Activated CD8-positive, alpha-beta memory T cell treated with anti-CD3 and anti-CD28 coated beads, Interleukin-2, amount 50 U/mL, for 4 hours (primary cell): ENCODE data around the gene GDF7.

Experiments
- DNase-seq: peaks from one replicate; pipeline ENCODE4 v3.0.0-alpha.2; 2020

GDF7 gene

DNA sequence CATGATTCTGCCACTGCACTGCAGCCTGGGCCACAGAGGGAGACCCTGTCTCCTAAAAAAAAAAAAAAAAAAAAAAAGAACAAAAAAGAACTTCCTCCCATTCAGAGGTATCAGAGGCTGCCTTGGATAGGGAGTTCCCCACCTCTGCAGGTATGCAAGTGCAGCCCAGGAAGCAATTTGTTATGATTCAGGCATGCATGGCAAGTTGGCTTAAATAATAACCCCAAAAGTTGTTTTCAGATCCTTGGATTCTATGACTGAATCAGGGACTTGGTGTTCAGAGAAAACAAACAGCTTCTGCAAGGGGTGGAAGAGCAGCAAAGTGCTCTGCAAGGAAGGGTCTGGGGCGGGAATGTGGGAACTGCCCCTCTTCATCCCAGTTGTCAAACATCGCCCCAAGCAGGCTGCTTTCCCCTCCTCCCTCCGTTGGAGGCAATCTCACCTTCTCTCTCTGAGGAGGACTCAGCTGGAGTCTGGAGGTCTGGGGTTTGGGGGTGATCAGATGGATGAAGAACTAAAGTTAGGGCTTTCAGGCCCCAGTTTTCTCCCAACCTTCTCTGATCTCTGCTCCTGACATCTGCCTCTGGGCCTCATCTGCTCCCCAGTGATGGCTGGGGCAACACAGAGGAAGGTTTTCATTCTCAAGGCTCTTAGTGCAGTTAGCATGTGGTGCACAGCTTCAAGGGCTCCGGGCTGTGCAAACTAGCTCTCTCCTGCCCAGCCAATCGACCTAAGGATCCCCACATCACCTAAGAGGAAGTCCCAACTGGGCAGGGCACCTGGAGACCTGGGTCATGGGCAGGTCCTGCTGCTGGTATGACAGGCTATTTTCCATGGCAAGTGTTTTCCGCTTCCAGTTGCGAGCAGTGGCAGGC is 3.5 kb upstream of the GDF7 start:
- no peak for DNase-seq

DNA sequence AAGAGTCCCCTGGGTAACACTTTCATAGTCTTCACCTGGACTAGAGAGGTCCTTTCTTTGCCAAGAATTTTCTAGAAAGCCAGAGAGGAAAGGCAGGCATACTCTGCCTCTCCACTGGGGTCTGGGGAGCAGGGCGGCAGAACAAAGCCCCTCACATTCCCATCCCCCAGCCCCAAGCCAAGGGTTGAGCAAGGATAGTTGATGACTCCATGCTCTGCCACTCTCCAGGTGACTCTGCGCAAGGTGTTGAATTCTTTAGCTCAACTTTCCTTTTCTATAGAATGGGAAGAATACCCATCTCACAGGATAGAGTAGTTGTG is 2.9 kb upstream of the GDF7 start:
- DNase-seq, result no peak

DNA sequence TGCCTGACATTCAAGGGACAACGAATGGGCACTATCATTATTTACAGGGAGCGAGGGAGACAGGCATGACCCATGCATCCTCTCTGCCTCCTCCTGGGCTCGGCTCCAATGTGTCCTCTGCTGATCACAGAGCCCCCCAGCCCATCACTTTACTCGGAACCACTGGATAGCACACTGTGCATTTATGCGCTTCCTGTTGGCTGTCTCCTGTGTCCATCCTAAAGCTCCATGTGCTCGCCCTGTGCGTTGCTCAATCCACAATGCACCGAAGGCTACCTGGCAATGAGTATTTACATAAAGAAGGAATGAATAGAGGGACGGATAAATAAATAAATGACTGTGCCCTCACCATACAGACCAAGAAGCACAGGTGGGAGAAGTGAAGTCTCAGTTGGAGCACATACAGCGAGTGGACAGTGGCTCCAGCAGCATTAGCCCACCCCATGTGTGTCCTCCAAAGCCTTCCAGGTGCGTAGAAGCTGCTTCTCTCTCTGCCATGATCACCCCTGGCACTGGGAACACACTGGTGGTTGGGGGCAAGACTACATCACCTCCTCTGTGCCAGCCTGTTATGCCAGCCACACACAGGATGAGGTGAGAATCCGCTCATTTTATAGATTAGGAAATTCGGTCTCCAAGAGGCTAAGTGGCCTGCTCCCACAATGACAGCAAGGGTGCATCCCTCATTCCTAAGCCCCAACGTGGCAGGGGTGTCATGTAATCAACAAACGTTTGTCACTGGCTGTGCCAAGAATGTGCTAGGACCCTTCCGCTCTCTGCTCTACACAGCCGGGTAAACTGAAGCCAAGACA is 2.3 kb upstream of the GDF7 start:
- no peak for DNase-seq

DNA sequence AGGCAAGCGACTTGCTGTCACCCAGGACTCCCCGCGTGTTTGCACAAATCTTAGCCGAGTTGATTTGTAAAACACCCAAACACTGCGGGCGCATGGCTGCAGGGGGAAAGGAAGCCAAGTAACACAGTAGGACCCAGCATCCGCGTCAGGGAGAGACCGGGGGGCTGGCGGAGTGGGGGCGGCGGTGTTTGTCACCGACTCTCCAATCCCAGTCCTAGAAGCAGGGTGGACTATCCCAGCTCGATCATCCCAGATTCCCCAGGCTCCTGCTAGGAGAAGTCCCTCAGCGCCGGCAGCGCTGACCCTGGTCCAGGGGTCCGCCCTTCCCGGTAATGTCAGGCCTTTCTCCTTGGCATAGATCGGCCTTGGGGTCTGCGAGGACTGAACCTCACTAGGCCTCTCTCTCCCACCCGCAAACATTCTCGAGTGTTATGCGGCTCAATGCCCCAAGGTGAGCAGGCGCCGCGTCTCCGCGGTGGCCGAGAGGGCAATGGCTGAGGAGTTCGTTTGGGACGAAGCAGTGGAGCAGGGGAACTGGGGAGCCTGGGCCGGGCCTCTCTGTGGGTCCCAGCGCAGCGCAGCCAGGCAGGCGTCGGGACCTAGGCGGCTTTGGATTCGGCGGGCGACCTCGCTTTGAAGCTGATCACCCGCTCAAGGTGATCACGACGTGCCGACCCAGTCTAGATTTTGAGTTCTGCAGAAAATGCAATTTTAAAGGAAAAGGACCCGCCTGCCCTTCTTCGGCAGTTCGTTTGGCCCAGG is 1.5 kb upstream of the GDF7 start:
- no peak for DNase-seq

DNA sequence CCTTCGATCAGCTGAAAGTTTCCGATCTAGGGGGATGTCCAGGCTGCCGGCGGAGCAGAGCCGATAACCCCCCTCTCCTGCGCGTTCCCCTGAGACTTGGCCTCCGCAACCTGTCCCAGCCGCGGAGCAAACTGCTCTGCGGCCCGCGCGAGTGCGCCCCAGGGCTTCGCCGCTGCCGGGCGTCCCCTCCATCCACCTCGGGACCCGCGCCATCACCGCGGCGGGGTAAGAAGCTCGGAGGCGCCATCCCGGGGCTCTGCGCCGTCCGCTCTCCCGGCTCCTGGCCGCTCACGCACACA is 990 bp upstream of the GDF7 start:
- no peak for DNase-seq

DNA sequence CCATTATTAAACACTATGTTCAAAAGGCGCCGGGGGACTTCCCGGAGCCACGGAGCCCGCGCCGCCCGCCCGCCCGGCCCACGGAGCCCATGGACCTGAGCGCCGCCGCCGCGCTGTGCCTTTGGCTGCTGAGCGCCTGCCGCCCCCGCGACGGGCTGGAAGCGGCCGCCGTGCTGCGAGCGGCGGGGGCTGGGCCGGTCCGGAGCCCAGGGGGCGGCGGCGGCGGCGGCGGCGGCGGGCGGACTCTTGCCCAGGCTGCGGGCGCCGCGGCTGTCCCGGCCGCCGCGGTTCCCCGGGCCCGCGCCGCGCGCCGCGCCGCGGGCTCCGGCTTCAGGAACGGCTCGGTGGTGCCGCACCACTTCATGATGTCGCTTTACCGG is 197 bp downstream of the GDF7 start:
- DNase-seq, result no peak

DNA sequence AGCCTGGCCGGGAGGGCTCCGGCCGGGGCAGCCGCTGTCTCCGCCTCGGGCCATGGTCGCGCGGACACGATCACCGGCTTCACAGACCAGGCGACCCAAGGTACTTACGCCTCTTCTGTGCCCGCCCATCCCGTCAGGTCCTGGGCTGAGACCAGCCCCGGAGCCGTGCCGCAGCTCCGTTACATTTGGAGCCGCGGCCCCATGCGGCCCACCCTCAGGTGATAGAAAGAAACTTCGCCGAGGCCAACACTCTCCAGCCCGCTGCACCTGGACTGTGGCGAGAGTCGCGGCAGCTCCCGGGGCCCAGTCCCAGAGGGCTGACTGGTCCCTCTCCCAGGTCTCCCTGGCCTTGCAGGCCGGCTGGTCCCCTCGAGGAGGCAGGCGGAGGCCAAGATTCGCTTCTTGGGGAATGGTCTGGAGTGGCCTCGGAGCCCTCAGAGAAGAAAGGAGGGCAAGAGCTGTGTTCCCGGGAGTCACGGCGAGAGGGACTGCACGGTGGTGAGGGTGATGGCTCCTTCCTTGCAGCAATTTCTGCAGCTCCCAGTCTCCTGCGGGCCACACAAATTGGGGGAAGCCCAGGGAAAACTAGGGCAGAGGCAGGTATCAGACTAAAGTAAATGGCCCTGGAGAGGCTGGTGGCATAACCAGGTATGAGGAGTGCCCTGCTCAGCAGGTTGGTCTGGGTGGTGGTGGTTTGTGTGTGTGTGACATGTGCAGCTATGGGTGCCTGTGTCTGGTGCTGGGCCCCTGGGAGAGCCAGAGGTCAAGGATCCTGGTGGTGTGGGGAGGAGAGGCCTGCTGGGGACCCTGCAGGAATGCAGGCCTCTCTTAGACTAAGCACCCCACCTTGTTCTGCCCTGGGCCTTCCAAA is 822 bp downstream of the GDF7 start:
- no peak for DNase-seq

DNA sequence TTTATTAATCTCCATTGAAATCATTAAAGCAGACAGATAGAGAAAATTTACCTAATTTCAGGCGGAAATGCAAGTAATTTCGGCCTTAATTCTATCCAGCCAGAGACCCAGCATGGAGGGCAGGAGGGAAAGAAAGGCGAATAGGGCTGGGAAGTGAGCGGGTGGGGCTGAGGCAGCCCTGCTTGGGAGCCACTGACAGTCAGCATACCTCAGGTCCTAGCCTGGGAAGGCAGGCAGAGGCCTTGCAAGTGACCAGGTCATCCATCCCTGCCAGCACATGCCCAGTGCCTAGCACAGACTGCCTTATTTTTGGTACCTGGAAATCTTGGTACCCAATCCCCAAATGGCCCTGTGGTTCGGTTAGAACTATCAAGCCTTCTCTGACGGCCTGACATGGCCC is 1.5 kb downstream of the GDF7 start:
- no peak for DNase-seq

DNA sequence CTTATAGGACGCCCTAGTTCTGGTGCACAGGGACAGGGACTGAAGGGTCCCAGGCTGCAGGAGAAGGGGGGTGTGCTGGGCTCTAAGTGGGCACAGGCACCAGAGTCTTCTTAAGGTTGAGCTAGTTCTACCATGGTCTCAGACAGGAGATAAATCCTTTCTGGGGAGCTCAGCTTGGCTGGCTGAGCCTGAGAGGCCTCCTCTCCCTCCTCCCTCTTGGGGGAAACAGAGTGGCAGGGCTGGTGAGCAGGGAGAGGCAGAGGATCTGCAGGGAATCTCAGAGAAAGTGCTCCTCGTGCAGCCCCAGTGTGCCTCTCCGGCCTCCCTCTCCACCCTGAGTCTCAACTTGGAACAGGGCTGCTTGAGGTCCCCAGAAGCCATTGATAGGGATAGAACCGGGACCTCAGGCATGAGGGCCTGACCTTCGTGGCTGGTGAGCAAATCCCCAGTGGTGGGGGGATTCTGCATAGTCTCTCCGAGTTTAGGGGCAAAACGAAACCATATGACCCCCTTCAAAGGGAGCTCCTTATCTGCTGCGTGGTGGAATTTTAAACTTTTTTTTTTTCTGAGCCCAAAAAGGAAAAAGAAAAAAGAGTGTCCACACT is 2.0 kb downstream of the GDF7 start:
- DNase-seq, result no peak

DNA sequence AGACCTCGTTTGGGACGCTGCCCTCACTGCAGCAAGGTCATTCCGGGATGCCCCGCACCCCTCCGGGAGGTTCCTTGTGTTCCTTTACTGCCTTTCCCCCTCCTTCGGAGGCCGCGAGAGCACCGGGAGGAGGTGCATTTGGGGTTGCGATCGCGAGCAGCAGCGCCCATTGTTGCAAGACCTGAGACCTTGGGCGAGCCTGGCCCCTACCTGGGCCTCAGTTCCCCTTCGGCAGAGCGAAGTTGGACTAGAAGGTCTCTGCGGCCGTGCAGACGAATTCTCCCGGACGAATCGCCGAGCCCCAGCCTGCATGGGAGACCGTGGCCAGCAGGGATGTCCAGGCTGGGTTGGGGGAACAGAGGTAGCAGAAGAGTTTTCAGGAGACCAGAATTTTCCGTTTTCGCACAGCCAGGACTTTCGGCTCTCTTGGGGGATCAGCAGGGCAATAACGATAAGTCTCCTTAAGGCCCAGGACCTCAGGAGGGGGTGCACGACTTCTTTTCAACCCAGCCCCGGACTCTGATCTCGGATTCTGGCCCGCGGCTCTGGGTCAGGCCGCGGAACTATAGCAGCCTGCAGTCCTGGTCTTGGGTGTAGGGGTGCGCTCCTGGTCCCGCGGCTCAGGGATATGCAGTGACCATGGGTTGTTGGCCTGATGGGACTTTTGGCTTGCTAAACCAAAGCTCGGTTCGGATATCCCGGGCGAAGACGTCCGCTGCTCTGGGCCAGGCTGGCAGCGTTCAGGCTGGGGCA is 2.8 kb downstream of the GDF7 start:
- no peak for DNase-seq

DNA sequence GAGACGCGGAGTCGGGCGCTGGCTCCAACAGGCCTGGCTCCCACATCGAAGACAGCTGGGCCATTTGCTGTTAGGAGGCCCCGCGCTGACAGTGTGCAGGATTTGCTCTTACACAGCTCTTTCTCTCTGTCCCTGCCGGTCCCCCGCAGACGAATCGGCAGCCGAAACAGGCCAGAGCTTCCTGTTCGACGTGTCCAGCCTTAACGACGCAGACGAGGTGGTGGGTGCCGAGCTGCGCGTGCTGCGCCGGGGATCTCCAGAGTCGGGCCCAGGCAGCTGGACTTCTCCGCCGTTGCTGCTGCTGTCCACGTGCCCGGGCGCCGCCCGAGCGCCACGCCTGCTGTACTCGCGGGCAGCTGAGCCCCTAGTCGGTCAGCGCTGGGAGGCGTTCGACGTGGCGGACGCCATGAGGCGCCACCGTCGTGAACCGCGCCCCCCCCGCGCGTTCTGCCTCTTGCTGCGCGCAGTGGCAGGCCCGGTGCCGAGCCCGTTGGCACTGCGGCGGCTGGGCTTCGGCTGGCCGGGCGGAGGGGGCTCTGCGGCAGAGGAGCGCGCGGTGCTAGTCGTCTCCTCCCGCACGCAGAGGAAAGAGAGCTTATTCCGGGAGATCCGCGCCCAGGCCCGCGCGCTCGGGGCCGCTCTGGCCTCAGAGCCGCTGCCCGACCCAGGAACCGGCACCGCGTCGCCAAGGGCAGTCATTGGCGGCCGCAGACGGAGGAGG is 3.5 kb downstream of the GDF7 start:
- no peak for DNase-seq

DNA sequence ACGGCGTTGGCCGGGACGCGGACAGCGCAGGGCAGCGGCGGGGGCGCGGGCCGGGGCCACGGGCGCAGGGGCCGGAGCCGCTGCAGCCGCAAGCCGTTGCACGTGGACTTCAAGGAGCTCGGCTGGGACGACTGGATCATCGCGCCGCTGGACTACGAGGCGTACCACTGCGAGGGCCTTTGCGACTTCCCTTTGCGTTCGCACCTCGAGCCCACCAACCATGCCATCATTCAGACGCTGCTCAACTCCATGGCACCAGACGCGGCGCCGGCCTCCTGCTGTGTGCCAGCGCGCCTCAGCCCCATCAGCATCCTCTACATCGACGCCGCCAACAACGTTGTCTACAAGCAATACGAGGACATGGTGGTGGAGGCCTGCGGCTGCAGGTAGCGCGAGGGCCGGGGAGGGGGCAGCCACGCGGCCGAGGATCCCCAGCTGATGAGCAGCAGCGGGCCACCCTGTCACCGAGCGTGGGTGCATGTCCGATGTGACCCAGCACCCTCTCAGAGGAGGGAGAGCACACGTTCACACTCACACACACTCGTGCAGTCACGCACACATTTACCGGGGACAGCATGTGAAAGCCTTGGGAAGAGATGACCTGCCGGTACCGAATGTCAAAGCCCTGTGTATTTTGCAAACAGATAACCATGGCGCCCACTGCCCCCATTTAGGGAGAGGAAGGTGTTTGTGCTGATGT is 4.2 kb downstream of the GDF7 start:
- no peak for DNase-seq

DNA sequence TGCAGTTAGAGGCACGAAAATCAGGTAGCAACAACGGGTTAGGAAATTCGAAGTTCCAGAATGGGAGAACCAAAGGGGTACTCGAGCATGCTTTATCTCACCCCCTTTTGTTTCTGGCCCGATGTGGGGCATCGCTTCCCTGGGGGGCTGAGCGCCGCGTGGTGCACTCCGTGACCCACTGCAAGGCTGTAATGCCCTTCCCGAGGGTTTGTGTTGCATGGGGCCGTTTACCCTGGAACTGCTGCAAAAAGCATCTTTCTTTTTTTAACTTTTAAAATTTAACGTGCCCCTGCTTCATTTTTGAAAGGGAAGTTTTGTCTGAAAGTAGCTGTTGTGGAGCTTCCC is 4.8 kb downstream of the GDF7 start:
- DNase-seq, result no peak

DNA sequence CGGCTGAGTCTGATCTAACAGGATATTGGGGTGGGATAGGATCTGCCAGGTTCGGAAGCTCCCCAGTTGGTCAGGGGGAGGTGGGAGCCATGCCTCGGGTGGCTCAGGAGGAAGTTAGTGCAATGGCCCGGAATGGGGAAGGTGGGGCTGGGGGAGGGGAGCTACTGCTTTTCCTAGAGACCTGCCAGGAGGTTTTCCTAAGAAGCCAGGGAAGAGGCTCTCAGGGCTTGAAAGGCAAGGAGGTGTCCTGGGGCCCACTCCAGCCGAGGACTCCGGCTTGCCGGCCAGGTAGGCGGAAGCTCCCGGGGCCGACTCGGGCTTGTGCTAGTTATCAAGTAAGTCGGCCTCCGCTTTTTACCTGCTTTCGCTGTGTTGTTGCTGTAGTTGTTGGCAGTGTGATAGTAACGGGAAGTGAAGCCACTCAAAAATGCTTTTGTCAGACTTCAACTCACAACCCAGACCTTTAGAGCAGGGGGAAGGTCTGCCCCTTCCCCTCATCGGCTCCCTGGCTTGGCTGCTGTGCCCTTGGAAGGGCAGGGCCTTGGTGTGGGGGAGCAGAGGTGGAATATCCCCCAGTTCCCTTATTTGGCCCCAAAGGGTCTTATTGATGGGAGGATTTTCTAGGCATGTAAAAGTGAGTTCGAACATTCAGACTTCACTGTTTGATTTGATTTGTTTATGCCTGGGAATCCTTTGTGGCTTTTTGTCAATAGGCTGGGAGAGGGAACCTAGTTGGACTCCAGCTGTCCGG is 5.4 kb downstream of the GDF7 start:
- DNase-seq, result no peak

DNA sequence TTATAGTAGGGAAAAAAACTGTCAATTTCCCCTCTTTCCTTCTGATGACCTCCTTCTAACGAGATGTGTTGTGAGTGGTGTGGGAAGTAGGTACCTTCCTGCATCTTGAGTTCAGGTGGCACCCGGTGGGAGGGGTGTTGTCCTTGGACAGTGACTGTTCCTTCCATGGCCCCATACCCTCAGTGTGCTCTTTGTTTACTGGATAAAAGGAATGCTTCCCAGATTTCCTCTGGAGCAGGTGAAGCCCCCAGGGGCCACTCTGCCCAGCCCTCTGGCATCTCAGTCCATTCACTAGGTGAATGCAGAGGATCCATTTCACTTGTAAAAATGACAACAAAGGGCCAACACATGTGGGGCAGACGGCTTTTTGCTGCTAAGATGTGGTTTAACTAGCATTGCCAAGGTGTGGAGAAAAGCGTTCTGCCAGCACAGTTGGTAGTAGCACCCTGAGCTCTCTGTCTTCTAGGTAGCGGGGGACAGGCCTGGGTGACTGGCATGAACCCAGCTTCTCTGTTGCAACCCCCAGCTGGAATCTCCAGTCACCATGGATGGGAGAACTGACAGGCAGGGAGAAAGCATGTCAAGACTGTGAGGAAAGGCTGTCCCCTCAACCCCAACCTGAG is 6.9 kb downstream of the GDF7 start:
- no peak for DNase-seq

DNA sequence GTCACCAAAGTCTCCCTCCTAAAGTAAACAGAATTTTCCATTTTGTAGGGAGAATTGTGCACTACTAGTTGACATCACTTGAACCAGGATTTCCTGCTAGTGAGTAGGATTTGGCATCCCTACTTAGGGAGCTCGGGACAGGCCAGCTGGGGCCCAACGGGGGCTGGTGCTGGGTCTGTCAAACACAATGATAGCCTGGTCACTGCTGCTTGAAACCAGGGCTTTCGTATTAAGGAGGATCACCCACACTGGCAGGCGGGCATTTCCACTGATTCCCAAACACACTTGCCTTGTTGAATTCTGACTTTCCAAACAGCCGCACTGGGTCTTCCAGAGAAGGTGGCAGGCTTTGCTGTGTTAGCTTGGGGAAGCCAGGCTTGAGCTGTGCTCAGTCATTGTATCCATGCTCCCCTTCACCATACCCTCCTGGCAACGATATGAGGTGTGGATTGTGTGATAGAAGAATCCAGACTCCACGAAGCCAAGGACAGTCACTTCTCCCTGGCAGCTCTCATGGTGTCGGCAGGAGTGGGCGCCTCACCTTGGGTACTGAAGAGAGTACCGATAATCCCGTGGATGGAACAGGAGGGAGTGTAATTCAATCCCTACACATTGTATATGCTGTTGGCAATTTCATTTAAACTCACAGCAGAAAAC is 7.5 kb downstream of the GDF7 start:
- no peak for DNase-seq

DNA sequence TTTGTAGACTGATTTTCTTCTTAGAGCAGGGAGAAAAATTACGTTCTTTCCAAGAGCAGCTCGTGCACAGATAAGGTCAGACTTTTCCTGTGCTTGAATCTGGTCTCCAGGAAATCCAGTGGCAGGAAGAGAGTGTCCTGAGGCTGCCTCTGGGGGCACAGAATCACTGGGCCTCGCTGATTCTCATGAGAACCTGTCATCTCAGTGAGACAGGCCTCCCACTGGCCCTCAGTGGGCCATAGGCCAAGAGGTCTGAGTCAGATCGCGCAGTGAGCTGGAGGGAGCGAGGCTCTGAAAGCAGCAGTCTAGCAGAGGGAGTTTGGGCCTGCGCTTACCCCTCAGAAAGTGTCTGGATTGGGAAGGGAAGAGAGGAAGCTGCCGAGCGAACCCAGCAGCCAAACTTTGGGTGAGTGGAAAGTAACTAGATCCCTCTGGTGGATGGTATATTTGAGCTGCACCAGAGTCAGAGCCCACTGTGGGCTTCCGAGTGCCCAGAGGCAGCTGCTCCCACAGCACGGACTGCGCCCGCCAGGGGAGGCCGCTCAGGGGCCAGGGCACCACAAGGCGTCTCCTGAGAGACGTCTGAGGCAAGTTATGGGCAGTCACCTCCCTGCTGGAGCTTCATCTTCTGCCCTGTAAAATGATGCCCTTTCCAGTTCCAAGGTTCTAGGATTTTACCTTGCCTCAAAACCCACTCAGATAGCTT is 8.2 kb downstream of the GDF7 start:
- no peak for DNase-seq
